Measurements from ENCODE around the gene DOK3.
"Not testable (repeated sequence)": the region's sequence is repeated elsewhere in the genome, so short reads cannot be mapped to it uniquely, and the experiment has no call there.

DOK3 gene

DNA sequence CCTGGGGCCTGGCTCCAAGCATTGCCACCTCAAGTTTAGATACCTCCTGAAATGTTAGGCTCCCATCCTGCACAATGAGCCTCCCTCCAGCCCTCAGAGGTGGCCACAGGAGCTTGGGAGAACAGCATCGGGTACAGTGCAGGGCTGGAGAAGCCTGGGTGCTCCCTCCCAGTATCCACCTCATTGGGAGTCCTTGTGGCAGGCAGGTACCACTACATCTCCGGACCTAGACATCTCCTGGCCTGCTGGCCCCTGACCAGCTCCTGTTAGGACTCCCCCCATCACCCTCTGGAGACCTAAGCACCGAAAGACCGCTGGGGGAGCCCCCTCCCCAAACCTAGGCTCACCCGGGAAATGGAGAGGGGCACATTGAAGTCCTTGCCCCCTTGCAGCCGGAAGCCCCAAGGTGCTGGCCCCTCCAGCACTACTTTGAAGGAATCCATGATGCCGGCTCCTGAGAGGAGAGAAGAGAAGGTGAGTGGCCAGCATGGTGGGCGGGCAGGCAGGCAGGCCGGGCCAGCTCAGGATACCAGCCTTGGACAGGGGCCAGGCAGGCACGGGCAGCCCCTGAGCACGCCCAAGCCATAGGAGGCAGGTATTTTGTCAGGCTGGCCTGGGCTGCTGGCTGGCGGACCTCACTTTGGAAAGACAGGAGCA, 13.4 kb downstream of the DOK3 start:
- no peak for FAIRE-seq

DNA sequence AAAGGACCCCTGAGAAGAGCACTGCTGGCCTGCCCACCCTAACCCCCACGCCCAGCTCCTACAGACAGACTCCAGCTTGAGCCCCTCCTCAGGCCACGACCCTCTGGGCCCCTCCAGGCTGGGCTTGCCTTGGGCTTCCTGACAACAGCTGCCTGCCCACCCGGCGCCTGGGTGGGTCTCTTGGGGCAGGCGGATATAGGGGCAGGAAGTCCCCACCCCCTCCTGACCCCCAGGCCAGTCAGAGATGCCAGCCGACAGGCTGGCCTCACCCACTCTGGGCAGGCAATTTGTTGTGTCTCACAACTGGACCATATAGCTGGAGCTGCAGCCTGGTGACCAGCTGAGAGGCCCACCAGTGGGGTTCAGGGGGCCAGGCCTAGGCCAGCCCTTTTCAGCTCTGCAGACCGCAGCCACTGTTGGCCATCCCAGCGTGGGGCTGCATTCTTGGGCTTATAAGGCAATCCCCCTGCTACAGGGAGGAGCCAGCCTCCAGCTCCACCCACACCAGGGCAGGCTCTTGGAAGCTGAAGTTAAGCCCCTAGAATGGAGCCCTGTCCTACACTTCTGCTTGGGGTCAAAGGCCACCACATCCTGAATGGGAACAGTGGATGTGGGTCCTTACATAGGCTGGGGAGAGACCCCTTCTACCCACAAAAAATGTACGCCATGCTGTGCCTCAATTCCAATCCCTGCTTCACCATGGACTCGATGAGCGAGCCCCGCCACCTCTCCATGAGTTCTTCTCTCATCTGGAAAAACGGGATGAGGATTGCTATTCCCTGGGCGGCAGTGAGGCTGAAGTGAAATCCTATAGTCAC, 14.2 kb downstream of the DOK3 start:
- no peak for FAIRE-seq

GRCh38 chr5:177494346-177495195, 15.1 kb downstream of the DOK3 start:
- no peak for FAIRE-seq

DNA sequence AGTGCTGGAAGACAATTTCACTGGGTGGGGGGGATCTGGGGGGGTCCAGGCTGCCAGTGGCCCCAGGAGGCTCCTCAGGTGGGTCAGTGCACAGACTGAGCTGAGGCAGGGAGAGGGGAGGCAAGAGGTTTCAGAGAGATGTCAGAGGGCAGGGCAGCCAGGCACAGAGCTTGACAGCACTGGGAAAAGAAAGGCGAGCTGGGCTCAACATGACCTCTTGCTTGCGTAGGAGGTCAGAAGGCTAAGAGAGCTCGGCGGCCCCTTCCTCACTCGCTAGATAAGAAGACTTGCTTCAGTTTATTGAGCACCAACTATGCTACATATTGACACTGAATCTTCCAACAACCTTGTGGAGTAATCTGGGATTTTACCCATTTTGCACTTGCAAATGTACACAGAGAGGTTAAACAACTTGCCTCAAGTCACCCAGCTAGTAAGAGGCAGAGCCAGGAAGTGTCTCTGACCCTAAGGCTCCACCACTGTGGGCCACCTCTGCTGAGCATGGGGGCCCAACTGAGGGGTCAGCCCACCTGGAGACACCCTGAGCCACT, 15.8 kb downstream of the DOK3 start:
- FAIRE-seq: no peak

GRCh38 chr5:177492841-177493240, 16.8 kb downstream of the DOK3 start:
- no peak for FAIRE-seq

GRCh38 chr5:177491983-177492746, 17.5 kb downstream of the DOK3 start:
- FAIRE-seq: no peak

- no peak for FAIRE-seq
Measured at GRCh38 chr5:177491429-177491945, 18.1 kb downstream of the DOK3 start.

- no peak for FAIRE-seq
Measured at GRCh38 chr5:177490992-177491391, 18.6 kb downstream of the DOK3 start.

- no peak for FAIRE-seq
Measured at GRCh38 chr5:177490311-177490991, 19.2 kb downstream of the DOK3 start.

DNA sequence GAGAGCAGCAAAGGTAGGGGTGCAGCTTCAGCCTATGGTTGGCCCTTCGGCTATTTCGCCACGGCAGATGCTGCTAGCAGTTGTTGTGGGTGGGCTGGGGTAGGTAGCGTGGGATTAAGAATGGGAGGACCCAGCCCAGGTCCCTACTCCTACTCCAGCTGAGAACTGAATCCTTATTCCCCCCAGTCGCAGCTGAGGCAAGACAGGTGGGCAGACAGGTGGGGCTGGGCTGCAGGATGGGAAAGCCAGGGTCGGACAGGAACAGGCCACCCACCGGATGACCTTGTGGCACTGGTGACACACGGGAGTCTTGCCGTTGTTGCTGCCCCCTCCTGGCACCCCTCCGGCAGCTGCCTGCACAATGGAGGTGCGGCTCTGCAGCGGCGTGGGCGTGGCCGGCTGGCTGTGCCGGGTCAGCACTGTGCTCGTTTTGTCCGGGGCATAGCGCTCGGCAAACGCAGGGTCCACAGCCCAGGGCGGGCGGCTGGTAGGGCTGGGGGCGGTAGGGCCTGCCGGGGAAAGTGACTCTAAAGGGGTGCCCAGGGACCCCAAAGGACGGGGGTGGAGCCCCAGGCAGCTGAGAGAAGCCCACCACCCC, 20.4 kb downstream of the DOK3 start:
- no peak for FAIRE-seq

- no peak for FAIRE-seq
Measured at GRCh38 chr5:177487975-177488374, 21.7 kb downstream of the DOK3 start.

- no peak for FAIRE-seq
Measured at GRCh38 chr5:177487144-177487543, 22.5 kb downstream of the DOK3 start.

DNA sequence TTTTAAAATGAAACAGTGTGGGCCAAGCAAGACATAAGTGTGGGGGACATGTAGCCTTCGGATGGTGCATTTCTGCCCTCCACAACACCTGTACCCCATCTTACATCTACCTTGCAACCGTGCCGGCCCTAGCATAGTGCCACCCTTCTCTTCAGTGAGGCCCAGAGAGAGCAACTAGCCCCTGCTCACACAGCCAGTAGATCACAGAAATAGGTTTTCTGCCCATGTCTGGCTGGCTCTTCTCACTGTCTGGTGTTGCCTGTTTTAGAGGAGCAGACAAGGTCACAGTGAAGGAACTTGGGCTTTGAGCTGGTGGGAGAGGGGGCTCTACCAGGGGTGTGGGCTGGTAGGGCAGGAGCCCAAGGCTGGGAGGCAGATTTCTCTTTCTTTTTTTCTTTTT, 23.4 kb downstream of the DOK3 start:
- FAIRE-seq: no peak

DNA sequence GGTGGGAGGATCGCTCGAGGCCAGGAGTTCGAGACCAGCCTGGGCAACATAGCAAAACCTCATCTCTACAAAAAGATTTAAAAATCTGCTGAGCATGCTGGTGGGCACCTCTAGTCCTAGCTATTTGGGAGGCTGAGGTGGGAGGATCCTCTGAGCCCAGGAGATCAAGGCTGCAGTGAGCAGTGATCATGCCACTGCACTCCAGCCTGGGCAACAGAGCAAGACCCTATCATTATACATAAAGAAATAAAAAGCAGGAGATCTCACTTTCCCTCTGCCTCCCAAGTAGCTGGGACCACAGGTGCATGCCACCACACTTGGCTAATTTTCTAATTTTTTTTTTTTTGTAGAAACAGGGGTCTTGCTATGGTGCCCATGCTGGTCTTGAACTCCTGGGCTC, 23.9 kb downstream of the DOK3 start:
- not testable (repeated sequence) for FAIRE-seq

- no peak for FAIRE-seq
Measured at GRCh38 chr5:177484902-177485549, 24.6 kb downstream of the DOK3 start.

DNA sequence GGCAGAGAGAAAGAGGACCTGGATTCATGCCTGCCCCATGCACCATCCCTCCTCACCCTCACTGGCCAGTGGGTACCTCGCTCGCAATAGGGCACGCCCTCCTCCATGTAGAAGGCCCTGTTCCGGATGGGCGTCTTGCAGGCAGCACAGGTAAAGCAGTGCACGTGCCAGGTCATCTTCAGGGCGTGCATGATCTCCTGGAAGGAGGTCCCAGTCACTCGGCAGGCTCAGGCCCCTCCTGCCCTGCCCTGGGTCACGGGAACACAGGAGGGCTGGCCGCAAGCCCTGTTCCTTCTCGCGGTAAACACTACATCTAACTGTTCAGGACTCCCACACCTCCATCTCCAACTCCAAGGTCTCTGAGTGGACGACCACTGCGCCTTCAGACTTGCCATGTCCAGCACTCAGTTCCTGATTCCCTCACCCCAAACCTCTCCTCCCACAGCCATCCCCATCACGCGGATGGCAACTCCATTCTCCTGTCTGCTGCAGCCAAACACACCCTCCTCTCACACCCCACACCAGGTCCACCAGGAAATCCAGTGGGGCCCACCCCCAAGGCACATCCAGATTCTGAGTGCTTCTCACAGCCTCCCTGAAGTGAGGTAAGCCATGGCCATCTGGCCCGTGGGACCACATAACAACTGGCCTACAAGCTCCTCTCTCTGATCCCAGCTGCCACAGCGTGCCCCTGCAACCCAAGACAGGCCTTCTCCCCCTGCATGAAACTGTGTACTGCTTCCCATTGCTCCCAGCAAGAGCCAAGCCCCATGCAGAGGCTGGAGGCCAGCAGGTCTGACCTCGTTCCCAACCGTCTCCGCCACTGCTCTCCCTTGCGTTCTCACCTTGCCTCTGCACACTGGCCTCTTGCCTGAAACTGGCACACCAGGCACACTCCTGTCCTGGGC, 25.4 kb downstream of the DOK3 start:
- FAIRE-seq: no peak

DNA sequence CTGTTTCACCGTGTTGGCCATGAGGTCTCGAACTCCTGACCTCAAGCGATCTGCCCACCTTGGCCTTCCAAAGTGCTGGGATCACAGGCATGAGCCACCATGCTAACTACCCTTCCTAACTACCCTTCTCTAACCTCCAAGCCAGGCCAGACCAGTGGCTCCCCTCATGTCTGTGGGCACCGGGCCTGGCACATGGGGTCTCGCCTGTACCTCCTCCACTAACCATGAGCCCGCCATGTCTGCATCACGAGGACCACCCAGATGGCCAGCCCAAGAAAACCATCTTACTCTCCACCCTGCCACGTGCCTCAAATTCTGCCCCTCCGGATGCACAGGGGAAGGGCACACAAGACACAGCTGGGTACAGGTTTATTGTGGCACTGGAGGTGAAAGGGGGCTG, 26.6 kb downstream of the DOK3 start:
- no peak for FAIRE-seq

DNA sequence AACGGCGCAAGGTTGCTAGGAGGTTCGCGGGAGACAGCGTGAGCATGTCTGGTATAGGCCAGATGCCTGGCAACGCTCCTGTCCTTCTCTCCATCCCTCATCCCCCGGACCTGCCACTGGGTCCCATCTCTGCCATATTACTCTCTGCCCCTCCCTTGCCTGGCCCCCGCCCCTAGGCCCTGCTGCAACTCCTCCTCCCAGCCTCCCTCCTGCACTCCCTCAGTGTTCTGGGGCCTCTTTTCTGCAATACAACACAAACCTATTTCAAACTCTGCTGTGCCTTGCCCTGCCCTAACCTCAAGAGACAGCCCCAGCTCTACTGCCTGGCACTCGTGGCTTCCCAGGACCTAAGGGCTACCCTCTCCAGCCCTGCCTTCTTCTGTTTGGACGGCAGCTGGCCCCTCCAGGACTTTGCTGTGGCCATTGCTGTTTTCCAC, 27.2 kb downstream of the DOK3 start:
- FAIRE-seq: no peak

DNA sequence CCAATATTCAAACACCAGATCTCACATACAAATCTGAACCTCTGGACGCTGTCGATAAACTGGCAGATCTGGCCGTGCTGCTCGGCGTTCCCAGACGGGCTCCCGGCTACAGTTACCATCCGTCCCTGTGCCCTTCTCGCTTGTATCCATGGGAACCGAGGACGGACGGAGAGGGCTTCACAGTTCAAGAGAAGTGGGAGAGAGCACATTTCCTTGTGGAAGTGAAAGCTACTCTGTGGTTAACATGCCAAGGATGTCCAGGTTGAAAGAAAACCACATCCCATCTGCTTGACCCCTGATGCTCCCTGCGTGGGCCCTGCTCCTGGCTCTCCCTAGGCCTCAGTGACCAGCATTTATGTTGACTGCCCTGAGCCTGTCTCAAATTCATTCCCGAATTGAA, 29.9 kb downstream of the DOK3 start:
- FAIRE-seq: no peak

Data from TTC549 (cell line).